CD4-positive, alpha-beta T cell treated with Interleukin-1 beta for 1 hour (primary cell): ENCODE results near the gene TMEM212.
"Not testable (repeated sequence)": the region's sequence is repeated elsewhere in the genome, so short reads cannot be mapped to it uniquely, and the experiment has no call there.

Experiments
- DNase-seq, 2 donors: peaks; one replicate each; pipeline ENCODE4 v3.0.0-alpha.2; 2020 to 2022

TMEM212 gene

GRCh38 chr3:171835116-171835515, 8.0 kb upstream of the TMEM212 start:
- no peak for DNase-seq

GRCh38 chr3:171835613-171836012, 7.5 kb upstream of the TMEM212 start:
- no peak for DNase-seq

GRCh38 chr3:171836855-171837254, 6.3 kb upstream of the TMEM212 start:
- no peak for DNase-seq

GRCh38 chr3:171837698-171838097, 5.5 kb upstream of the TMEM212 start:
- no peak for DNase-seq

GRCh38 chr3:171838218-171838720, 4.9 kb upstream of the TMEM212 start:
- DNase-seq, result no peak

- DNase-seq, result no peak
Measured at GRCh38 chr3:171839270-171839669, 3.9 kb upstream of the TMEM212 start.

GRCh38 chr3:171840445-171840810, 2.7 kb upstream of the TMEM212 start:
- DNase-seq, result no peak

- DNase-seq, result no peak
Measured at GRCh38 chr3:171840811-171841619, 2.1 kb upstream of the TMEM212 start.

- DNase-seq, result no peak
Measured at GRCh38 chr3:171841620-171842000, 1.5 kb upstream of the TMEM212 start.

- no peak for DNase-seq
Measured at GRCh38 chr3:171844873-171845272, 1.7 kb downstream of the TMEM212 start.

- DNase-seq, result no peak
Measured at GRCh38 chr3:171845481-171846284, 2.5 kb downstream of the TMEM212 start.

- no peak for DNase-seq
Measured at GRCh38 chr3:171846597-171846996, 3.4 kb downstream of the TMEM212 start.

GRCh38 chr3:171847133-171847532, 4.0 kb downstream of the TMEM212 start:
- no peak for DNase-seq

- no peak for DNase-seq
Measured at GRCh38 chr3:171847595-171848259, 4.6 kb downstream of the TMEM212 start.

- no peak for DNase-seq
Measured at GRCh38 chr3:171849617-171850319, 6.6 kb downstream of the TMEM212 start.

- DNase-seq, result no peak
Measured at GRCh38 chr3:171850320-171850959, 7.3 kb downstream of the TMEM212 start.

- no peak for DNase-seq
Measured at GRCh38 chr3:171850960-171851659, 8.0 kb downstream of the TMEM212 start.

GRCh38 chr3:171851660-171852058, 8.5 kb downstream of the TMEM212 start:
- no peak for DNase-seq

- DNase-seq, result no peak
Measured at GRCh38 chr3:171854649-171855305, 11.6 kb downstream of the TMEM212 start.

- DNase-seq, result not testable (repeated sequence)
Measured at GRCh38 chr3:171858770-171859169, 15.6 kb downstream of the TMEM212 start.
